DLD1 (cell line): ENCODE results near the gene BCL6B.

Experiments used
- in situ Hi-C: cut with HindIII; loops from 2 replicates; pipeline ENCODE4 v1.10.0; 2017; ENCODE audit warnings: low sequenced_read_pairs

Gene BCL6B

DNA sequence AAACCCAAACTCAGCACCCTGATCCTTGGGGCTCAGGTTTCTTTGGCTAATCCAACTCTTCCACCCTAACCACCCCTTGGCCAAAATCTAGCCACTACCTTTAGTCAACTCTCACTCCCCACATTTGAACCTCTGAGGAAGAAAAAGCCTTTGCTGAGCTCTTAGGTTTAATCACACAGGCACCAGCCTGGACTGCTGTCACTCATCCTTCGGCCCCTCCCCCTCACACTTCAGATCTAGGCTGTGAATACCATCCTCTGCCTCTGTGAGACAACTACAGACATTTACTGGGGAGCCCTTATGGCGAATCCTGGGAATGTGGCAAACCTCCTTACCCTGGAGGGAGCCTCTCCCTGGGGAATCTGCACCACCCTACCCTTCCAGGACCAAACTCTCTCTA is 15.7 kb upstream of the BCL6B start:
- in situ Hi-C loops: no loop called here

GRCh38 chr17:7010523-7010922 is 12.3 kb upstream of the BCL6B start:
- in situ Hi-C loops: no loop called here

DNA sequence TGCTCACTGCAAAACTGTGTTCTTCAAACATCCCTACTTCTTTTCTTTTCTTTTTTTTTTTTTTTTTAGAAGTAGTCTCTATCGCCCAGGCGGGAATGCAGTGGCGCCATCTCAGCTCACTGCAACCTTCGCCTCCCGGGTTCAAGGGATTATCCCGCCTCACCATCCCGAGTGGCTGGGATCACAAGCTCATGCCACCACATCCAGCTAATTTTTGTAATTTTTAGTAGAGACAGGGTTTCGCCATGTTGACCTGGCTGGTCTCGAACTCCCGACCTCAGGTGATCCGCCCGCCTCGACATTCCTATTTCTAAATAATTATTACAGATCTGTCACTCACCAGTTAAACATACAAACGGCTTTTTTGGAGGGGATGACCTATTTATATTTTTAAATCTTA is 11.4 kb upstream of the BCL6B start:
- in situ Hi-C loops: no loop called here

DNA sequence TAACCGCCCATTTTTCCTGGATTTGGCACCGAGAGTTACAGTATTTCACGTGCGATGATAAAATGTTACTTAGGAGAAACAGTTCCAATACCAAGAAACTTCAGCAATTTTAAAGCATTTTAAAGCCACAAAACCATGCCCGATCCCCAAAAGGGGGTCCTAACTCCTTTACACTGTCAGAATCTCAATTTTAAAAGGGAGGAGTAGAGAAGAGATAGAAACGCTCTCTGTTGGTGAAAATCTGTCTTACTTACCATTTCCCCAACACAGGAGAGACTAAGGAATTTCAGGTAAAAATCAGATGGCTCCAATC is 11.0 kb upstream of the BCL6B start:
- in situ Hi-C loops: no loop called here

DNA sequence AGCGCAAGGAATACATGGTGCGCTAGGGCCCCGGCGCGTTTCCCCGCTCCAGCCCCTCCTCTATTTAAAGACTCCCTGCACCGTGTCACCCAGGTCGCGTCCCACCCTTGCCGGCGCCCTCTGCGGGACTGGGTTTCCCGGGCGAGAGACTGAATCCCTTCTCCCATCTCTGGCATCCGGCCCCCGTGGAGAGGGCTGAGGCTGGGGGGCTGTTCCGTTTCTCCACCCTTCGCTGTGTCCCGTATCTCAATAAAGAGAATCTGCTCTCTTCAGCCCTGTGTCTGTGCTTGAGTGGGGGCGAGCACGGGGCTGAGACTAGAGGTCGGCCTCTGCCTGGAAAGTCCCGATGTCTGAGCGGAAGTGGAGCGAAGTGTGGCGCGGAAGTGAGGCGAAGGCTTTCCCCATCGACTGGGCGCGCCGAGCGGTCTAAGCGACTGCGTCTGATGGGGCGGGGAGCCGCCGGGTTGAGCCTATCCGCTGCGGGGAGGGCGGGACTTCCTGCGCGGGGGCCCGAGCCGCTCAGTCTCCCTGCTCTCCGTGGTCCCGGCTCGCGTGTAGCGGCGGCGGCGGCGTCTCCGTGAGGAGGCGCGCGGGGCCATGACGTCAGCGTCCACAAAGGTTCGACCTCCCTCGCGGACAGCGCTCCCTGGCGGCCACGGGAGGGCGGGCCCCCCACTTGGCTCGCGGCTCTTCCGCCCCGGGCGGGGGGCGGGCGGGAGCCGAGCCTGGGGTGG is 8.4 kb upstream of the BCL6B start:
- in situ Hi-C loops: no loop called here

- in situ Hi-C loops: no loop called here
Measured at GRCh38 chr17:7014995-7015958, 7.6 kb upstream of the BCL6B start.

DNA sequence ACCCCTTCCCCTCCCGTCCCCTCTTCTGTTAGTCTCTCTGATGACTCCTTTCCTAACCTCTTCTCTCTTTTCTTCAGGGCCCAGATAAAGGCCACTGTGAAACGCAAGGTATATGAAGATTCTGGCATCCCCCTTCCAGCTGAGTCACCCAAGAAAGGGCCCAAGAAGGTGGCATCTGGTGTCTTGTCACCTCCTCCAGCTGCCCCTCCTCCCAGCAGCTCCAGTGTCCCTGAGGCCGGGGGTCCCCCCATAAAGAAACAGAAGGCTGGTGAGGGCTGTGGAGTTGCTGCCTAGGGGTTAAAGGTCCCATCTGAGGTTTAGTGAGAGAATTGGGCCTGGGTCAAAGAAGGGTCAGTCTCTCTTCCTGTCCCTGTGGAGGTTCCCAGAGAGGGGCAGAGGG is 6.4 kb upstream of the BCL6B start:
- in situ Hi-C loops: no loop called here

DNA sequence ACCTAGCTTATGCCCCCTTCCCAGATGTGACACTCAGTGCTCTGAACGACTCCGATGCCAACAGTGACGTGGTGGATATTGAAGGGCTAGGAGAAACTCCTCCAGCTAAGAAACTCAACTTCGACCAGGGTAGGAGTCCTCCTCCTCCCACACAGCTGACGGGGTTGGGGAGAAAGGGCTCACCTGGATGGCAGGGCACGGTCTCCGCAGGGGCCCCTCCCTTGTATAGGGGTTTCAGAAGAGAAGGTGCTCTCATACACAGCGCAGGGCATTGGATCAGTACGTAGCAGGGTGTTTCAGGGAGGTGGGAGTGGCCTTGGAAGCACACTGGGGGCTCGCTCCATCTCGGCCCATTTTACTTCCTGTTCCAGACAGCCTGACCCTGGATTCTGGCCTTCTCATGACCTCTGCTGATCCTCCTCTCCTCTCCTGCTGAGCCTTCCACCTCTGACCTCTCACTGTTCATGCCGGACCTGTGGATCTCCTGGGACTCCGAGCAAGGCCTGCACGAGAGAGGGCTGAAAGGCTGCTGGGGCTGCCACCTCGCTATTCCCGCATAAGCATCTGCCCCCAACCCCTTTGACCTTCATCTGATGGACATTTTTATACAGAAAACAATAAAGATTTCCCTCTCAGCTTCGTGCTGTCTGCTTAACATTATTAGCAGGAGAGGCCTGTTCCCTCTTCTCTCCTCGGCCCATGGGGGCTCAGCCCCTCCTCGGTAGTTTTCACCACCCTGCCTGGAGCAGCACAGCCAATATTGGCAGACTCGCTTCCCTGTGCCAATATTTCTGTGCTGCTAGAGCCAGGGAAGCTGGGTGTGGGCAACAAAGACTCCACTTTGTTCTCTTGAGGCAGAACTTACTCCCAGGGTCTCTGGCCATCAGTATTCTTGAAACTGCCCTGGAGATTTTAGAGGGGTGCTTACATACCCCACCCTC is 5.7 kb upstream of the BCL6B start:
- in situ Hi-C loops: no loop called here

DNA sequence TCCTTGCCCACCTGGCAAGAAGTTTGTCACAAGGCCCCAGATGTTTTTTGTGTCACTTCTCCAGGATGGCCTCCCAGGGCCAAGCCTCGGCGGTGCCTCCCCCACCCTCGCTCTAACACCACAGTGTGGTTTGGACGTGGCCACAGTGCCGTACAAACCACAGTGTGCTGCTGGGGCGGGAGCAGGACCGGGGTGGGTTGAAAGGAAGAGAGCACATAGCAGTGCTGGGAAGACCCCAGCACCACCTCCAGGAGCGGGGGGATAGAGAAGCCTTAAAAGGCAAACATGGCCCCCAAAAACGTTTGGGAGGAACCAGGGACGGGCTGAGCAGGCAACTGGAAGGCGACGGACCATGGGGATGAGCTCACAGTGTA is 5.0 kb upstream of the BCL6B start:
- in situ Hi-C loops: no loop called here

DNA sequence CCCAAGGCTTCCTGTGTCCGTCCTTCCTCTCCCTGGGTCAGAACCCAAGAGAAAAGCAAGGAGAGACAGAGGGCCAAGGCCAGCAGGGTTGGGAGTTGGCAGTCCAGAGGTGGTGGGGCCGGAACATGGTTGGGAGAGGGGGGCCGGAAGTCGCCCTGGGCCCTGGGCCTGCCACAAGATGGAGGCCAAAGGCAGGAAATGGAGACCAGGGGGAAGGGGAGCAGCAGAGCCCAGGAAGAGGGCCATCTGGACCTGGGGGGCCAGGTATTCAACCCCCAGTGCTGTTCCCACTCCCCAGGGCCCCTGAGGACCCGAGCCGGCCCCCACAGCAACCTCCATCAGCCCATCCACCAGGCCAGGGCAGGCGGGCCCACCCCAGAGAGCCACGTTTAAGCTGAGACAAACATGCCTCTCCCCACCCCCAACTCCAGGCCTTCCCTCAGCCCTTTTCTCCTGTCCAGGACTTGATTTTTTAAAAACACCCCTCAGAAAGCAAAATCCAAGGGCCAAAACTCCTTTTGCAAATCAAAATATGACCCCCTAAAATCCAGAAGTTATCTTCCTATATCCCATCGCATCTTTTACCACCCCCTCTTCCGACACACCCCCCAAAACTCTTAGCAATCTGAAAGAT is 4.4 kb upstream of the BCL6B start:
- in situ Hi-C loops: no loop called here

- in situ Hi-C loops: no loop called here
Measured at GRCh38 chr17:7019367-7019766, 3.5 kb upstream of the BCL6B start.

- in situ Hi-C loops: no loop called here
Measured at GRCh38 chr17:7019839-7020519, 2.9 kb upstream of the BCL6B start.

DNA sequence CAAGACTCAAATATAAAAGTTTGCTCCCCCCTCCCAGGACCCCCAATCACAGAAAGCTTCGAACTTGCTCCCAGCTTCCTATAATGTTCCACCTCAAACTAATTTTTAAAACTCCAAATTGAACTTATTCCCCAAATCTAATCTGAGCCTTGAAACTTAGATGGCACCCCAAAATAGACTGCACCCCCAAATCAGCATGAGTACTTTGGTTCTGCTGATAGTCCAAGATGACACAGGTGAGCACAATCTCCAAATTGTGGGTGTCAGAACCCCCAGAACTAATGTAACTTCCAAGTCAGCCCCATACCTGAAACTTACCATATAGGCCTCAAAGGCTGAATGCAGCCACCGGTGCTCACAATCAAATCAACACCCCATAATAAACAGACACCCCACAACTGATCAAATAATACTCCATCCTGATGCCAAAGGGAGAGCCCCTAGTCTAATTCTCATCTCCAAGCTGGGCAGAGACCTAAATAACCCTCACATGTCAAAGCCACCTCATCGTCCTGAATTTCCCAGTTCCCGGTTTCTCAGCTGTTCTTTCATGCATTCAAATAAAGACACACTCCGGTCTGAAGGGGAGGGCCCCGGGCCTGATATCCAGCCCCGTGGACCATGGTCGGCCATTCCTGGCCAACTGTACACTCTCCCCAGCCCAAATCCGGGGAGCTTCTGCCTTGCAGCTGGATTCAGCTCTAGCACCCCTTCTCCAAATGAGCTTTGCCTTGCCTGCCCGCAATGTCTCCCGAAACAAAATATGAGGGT is 1.8 kb upstream of the BCL6B start:
- in situ Hi-C loops: no loop called here

DNA sequence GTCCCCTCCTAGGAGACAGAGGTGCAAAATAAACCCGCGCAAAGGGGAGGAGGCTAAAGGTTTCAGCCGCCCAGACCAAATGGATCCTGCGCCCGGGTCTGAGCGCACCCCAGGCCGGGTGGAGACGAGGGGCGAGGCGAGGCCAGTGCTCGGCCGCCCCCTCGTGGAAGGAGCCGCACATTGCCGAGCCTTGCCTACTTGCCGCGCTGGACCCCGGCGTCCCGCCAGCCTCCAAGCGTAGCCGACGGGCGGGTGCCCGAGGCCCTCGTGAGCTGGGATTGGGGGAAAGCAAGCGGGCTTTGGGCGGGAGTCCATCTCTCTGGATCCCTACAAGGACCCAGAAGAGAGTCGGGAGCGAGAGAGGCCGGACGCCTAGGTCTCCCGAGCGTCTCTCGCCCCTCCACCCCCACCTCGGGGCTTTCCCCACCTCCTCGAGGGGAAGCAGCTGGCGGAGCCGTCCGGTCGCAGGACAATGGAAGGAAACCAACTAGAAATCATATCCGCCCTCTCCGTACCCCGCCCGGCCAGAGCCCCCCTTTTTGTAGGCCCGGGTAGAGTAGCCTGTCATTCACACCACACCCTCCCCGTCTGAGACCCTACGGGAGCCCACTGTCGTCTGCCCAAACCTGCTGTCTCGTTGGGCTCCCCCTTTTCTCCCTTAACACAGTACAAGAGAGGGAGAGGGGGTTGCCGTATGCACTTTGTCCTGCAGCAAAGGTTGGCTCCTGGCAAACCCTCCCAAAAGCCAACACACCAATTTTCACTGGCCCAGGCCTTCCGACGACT is 664 bp upstream of the BCL6B start:
- in situ Hi-C loops: no loop called here

- in situ Hi-C loops: no loop called here
Measured at GRCh38 chr17:7023576-7024401, 939 bp downstream of the BCL6B start.

- in situ Hi-C loops: no loop called here
Measured at GRCh38 chr17:7024402-7024785, 1.5 kb downstream of the BCL6B start.

DNA sequence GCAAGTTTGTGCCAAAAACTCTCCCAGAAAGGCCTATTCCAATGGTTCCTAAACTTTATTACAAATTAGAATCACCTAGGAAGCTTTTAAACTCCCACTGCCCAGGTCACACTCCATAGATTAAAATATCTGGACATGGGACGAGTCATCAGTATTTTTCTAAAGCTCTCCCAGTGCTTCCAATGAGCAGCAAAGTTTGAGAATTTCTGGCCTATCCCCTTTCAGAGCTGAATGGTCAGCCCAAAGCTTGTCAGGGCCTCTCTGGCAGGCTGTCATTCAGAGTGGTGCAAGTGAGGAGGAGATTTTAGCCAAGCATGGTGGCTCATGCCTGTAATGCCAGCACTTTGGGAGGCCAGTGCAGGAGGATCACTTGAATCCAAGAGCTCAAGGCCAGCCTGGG is 2.4 kb downstream of the BCL6B start:
- in situ Hi-C loops: no loop called here
